Fibroblast of mammary gland (primary cell): ENCODE results near the gene CILP.

Experiments
- DNase-seq: peaks from one replicate; pipeline ENCODE4 v3.0.0-alpha.2; 2010; ENCODE audit warnings: low read depth
- H3K4me3 ChIP-seq: 2 replicates; pipeline ENCODE4 v1.5.1; 2011; ENCODE audit warnings: low read depth, mild to moderate bottlenecking, low read length, moderate library complexity; ENCODE audit not compliant: control insufficient read depth
- TF ChIP-seq, protein P1 (sequence below): conservative IDR thresholded peaks from 2 replicates; pipeline ENCODE4 v1.5.1; 2011; ENCODE audit warnings: low read depth, low read length, inconsistent platforms; ENCODE audit not compliant: control insufficient read depth, insufficient read depth

Gene CILP

DNA sequence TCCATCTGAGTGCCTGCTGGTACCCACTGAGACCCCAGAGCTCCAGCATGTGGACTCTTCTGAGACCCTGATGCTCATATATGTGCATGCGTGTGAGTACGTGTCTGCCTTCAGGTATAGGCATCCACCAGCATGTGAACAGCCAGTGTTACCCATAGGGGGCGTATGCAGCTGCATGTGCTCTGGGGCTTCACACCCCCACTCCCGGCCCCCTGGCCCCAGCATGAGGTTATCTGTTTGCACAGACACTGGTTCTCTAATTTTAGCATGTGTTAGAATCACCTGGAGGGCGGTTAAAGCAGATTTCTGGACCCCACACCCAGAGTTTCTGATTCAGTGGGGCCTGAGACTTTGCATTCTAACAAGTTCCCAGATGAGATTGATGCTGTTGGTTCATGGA is 824 bp upstream of the CILP start:
- no peak for DNase-seq
- TF ChIP-seq, protein P1, sequence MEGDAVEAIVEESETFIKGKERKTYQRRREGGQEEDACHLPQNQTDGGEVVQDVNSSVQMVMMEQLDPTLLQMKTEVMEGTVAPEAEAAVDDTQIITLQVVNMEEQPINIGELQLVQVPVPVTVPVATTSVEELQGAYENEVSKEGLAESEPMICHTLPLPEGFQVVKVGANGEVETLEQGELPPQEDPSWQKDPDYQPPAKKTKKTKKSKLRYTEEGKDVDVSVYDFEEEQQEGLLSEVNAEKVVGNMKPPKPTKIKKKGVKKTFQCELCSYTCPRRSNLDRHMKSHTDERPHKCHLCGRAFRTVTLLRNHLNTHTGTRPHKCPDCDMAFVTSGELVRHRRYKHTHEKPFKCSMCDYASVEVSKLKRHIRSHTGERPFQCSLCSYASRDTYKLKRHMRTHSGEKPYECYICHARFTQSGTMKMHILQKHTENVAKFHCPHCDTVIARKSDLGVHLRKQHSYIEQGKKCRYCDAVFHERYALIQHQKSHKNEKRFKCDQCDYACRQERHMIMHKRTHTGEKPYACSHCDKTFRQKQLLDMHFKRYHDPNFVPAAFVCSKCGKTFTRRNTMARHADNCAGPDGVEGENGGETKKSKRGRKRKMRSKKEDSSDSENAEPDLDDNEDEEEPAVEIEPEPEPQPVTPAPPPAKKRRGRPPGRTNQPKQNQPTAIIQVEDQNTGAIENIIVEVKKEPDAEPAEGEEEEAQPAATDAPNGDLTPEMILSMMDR = peak; percentile 39
- H3K4me3 ChIP-seq = no peak overlapping the region

DNA sequence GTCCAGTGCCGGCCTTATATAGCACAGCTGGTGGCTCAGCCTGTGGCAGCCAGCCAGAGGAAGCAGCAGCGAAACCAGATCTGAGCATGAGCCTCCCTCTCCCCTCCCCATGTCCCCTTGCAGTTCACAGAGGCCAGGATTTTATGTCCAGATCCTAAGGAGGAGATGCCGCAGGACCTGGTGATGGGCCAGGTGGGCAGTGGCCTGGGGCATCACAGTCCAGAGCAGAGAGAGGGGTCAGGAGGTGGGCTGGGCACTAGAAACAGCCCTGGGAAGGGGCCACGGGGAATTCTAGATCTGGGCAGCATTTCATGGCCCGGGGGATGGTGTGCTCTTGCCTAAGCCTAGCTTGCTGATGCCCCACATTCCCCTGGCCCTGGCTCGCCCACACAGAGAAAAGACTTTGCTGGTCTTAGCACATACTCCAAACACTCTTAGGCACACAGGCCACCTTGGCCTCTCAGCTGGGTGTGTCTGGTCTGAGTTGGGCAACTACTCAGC is 259 bp upstream of the CILP start:
- TF ChIP-seq, protein P1 = no peak
- DNase-seq = peak; percentile 42
- H3K4me3 ChIP-seq = no peak overlapping the region

DNA sequence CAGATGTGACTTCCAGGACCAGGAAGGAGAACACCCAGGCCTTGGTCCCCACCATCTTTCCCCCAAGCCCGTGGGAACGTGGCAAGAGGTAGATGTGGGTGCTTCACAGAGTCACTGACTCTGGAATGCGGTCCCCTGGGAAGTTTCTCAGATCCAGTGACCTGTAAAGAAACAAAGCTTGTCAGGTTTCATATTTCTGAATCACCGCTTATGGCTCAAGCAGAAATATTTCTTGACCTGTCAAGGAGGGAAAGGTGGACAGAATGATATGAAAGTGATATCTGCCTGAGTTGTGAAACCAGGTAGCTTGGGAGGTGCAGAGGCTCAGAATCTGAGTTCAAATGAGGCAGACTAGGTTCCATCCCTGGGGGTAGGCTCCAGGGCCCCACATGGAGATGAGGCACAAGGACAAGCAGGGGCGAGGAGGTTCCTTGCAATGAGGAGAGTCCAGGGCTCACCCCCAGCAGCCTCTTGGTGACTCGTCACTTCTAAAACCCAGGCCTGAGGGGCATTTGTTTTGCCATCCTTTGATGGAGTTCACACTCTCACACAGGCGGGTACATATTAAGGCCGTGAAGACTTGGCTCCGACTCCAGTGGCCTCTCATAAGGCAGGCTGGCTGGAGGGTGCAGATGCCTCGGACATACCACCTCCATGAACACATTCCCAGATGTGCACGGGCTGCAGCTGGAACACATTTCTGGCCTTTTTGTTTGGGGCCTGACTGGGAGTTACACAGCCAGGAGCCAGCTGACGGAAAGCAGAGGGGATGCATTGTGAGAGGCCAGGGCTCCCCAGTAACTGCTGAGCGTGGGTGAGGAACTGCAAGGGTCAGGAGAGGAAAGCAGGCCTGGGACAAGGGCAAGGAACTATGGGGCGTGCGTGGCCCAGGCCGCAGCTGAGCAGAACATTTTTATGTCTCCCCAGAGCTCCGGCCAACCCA is 1.3 kb downstream of the CILP start:
- peak; percentile 7 for DNase-seq
- no peak overlapping the region for H3K4me3 ChIP-seq
- TF ChIP-seq, protein P1 = no peak

DNA sequence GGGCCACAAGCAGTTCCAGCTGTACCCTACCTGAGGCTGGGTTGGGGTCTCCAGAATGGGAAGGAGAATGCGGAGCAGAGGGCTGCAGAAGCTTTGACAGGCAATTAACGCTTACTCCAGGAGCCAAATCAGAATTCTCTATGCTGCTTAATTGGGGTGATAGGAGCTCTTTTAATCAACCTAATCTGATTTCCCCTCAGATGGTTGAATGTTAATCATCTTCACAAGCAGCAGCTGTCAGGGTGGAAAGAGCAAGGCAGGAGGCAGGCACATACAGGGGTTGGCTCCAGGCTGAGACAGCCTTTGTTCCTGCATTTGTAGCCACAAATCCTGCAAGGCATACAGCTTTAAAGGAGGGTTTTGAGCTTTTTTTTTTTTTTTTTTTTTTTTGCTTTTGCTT is 2.6 kb downstream of the CILP start:
- no peak overlapping the region for H3K4me3 ChIP-seq
- no peak for DNase-seq
- TF ChIP-seq, protein P1 = no peak

DNA sequence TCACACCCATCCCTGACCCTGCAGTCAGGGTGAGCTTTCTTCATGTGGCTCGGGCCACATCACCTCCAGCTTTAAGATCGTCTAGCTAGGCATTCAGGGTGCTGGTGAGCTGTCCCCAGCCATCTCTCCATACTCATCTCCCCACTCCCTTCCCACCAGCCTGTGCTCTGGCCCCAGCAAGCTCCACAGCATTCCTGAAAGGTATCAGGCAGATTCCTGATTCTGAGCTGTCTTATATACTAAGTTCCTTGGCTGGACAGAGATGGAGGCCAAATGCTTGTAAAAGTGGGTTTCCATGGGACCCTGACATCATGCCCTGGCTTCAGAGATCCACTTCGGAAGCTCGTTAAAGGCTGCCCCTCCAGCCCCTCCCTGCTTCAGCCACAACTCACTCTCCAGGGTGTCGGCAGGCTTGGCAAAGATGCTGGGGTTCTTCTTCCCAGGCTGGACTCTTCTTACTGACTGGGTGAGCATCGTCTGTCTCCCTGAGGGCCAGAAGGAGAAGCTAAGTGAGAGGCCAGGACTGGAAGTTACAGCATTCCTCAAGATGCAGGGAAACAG is 3.9 kb downstream of the CILP start:
- no peak for DNase-seq
- TF ChIP-seq, protein P1 = no peak
- H3K4me3 ChIP-seq = no peak overlapping the region

DNA sequence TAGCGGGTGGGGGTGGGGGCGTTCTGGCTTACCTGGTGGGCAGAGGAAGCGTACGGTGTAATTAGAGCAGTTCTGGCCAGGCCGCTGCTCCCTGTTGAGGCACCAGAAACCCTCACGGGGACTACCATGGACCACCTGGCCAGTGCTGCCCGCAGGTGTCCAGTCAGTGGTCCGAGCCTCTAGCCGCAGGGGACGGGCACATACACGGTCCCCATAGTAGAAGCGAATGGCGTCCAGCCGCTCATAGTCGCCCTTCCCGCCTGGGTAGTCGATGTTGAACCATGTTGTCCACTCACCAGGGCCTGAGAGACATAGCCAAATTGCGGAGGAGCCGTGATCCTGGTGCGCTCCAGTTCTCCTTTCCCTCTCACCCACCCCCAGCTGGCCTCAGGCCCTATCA is 4.5 kb downstream of the CILP start:
- TF ChIP-seq, protein P1 = no peak

More for the DNA sequence above, 4.5 kb downstream of the CILP start:
- no peak for DNase-seq
- no peak overlapping the region for H3K4me3 ChIP-seq
